SH-SY5Y (cell line): ENCODE results near the gene TAS2R43.
"Not testable (repeated sequence)": the region's sequence is repeated elsewhere in the genome, so short reads cannot be mapped to it uniquely, and the experiment has no call there.

ENCODE experiments used
- GATA2 ChIP-seq: IDR thresholded peaks from 2 replicates; pipeline ENCODE4 v1.6.1; 2011; ENCODE audit warnings: mild to moderate bottlenecking, low read depth, low read length
- GATA3 ChIP-seq: IDR thresholded peaks from 2 replicates; pipeline ENCODE4 v1.6.1; 2011; ENCODE audit warnings: low read depth, mild to moderate bottlenecking, low read length, moderate library complexity

The TAS2R43 gene

GRCh38 chr12:11071414-11071813, 20.7 kb downstream of the TAS2R43 start:
- no peak for TF ChIP-seq GATA3
- TF ChIP-seq GATA2: no peak

DNA sequence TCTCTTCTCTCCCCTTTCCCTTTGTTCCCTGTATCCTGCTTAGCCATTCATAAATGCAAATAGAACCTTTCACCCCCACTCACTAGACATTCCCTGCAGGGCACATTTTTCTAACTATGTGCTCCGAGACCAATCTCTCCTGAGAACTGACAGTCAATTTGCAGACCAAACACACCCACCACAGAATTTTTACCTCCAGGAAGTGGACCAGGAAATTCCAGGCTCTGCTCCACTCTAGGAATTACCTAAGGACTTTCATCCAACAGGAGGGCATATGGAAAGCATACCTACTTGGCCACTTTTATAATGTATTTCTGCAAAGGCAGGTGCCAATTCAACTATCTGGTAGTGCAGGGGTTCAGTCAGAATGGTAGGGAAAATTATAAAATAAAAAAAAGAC, 21.1 kb downstream of the TAS2R43 start:
- TF ChIP-seq GATA2 (no peak), GATA3 (no peak)

DNA sequence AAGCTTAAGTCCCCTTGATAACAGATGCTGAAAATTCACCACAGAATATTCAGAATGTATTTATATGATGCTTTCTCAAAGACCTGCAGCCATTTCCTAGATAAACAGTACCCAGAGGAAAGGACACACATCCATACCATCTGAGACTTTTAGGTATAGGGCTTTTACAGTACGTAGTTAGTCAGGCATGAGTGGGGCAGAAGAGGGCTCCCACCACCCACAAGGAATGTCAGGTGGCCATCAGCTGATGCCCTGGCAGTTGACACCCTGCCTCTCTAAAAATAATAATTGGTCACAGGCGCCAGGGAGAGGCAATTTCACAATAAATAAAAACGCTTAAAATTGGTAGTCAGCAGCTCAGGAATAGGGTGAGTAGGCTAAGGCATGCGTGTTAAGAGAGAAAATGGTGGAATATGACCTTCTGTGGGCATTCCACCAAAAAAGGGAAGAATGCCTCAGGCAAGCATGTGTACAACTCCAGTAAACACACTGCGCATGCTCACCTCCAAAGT, 22.2 kb downstream of the TAS2R43 start:
- TF ChIP-seq GATA2 (no peak), GATA3 (no peak)

DNA sequence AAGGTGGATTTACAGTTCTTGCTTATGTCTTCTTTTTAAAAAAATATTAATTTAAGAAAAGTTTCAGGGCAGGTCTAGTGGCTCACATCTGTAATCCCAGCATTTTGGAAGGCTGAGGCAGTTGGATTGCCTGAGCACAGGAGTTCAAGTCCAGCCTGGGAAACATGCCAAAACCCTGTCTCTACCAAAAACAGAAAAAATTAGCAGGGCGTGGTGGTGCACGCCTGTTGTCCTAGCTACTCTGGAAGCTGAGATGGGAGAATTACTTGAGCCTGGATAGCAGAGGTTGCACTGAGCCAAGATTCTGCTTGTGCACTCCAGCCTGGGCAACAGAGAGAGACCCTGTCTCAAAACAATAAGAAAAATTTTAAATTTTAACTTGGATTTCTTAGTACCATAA, 24.6 kb downstream of the TAS2R43 start:
- TF ChIP-seq GATA3 (no peak), GATA2 (no peak)

DNA sequence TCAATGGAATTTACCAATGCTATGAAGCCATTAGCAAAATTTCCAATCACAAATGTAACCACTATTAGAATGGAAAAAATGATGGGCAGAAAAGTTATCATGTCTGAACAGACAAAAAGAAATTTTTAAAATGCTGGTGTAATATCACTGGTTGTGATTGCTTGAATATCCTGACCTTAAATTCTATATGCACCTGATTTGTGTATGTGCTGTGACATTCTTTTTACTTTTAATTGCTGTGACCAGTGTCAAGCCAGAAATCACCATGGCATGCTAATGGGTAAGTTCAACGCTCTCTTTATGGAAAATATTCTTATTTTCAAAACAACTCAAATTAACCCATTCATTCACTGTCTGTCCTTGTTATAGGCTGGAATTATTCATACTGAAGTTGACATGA, 29.9 kb downstream of the TAS2R43 start, which contains the start of gene TAS2R46:
TAS2R46 (minus strand) TSS at position 101 of the 400 bp plus-strand sequence; CDS start at position 101, 0 bp downstream.
- TF ChIP-seq GATA2, GATA3: not testable (repeated sequence)

- TF ChIP-seq GATA3 (no peak), GATA2 (no peak)
Observed at GRCh38 chr12:11059784-11060183, 32.3 kb downstream of the TAS2R43 start.

GRCh38 chr12:11059041-11059440, 33.1 kb downstream of the TAS2R43 start:
- TF ChIP-seq GATA2: no peak
- TF ChIP-seq GATA3: no peak

DNA sequence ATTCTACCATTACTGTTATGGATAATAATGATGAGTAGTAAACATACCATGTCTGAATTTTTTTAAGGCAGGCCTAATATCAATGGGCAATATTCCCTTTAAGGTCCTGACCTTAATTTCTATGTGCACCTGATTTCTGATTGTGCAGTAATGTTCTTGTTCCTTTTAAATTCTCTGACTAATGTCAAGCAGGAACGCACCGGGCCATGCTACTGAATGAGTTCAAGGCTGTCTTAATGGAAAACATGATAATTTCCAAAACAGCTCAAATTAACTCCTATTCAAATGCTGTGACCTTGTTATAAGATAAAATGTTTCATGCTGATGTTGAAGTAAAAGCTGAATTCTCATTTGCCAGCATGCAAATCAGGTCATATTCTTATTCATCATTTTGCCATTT, 36.8 kb downstream of the TAS2R43 start:
- TF ChIP-seq GATA3: no peak
- no peak for TF ChIP-seq GATA2
